Omental fat pad (tissue), 4 donors: ENCODE measurements around the gene SPEF1. TPM values are rescaled to one million over a fixed set of nuclear protein-coding genes. Genes with fewer than 3 reads are reported as not detected.
A peak's percentile ranks its signal among the peaks of the same experiment; 100 is the strongest.

Source experiments
- ATAC-seq: fragments of 150-250 bp; one replicate; pipeline ENCODE4 v1.9.1; 2016; ENCODE audit warnings: mild to moderate bottlenecking, moderate library complexity; ENCODE audit not compliant: low FRiP score
- DNase-seq: peaks from one replicate; pipeline ENCODE4 v3.0.0-alpha.2; 2019; ENCODE audit warnings: low spot score
- total RNA-seq, 4 donors: library from RNA; depleted of rRNA; stranded (reverse); fragments of >200 nt; gene quantifications; one replicate each; pipeline ENCODE4 v1.1.0, GENCODE V29; 2016
- TF ChIP-seq, protein P1 (sequence below), 3 donors: fragments of 450-650 bp; IDR thresholded peaks; one replicate each; pipeline ENCODE4 v1.5.1; 2016 to 2017; ENCODE audit warnings: antibody characterized with exemption in 3 of 3, mild to moderate bottlenecking in 3 of 3, moderate library complexity in 2 of 3

Gene SPEF1
- total RNA-seq, 4 donors from 2014 or later: 0.56 TPM; not detected in 3

DNA sequence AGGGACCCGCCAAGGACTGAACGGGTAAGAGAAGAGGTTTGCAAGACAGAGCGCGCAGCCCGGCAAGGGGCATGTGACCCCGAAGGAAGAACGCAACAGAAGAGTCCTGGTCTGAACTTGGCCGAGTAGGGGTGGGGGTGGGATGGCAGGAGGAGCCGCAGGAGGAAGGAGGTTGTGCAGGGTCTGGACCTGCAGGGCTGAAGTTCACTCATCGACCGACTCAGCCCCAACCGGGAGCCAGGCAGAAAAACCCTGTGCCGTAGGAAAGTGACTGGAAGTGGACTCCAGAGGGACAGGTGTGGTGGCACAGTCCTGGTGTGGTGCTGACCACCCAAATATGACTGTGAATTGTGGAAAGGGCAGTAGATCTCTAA, 28.9 kb downstream of the SPEF1 start:
- TF ChIP-seq, protein P1, sequence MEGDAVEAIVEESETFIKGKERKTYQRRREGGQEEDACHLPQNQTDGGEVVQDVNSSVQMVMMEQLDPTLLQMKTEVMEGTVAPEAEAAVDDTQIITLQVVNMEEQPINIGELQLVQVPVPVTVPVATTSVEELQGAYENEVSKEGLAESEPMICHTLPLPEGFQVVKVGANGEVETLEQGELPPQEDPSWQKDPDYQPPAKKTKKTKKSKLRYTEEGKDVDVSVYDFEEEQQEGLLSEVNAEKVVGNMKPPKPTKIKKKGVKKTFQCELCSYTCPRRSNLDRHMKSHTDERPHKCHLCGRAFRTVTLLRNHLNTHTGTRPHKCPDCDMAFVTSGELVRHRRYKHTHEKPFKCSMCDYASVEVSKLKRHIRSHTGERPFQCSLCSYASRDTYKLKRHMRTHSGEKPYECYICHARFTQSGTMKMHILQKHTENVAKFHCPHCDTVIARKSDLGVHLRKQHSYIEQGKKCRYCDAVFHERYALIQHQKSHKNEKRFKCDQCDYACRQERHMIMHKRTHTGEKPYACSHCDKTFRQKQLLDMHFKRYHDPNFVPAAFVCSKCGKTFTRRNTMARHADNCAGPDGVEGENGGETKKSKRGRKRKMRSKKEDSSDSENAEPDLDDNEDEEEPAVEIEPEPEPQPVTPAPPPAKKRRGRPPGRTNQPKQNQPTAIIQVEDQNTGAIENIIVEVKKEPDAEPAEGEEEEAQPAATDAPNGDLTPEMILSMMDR (IDR thresholded peaks at IDR 0.05): no peak
- ATAC-seq: no peak
- no peak for DNase-seq

GRCh38 chr20:3751675-3752385, 29.4 kb downstream of the SPEF1 start:
- DNase-seq: no peak
- peak; percentile 25 for ATAC-seq
- TF ChIP-seq, protein P1 (IDR thresholded peaks at IDR 0.05): no peak

- DNase-seq (no peak), ATAC-seq (no peak)
- TF ChIP-seq, protein P1 (IDR thresholded peaks at IDR 0.05): no peak
Observed at GRCh38 chr20:3751305-3751674, 30.0 kb downstream of the SPEF1 start.

- TF ChIP-seq, protein P1 (IDR thresholded peaks at IDR 0.05): peak in 1 of 3 donors; percentile 15
- ATAC-seq: peak; percentile 35
- no peak for DNase-seq
Observed at GRCh38 chr20:3749689-3750531, 31.3 kb downstream of the SPEF1 start.

DNA sequence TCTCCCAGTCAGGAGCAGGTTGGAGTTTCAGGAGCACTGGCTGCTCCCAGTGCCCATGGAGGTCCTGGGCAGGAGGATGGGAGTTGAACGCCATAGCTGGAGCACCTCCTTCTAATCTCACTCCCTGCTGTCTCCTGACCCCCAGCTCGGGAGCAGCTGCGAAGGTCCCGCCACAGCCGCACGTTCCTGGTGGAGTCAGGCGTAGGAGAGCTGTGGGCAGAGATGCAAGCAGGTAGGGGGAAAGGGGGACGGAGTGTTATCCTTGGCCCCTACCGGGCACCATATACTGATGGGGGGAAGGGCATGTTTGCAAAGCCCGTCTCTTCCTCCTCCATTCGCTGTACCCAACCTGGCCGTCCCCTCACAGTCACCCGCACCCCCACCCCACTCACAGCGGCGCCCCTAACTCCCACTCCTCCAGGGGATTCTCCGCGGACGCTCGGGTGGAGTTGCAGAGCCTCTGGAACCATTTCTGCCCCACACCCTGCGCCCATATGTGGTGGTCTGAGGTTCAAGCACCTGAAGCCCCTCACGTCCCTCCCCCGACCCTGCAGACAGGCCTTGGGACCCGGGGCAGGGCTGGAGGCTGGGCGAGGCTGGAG, 32.1 kb downstream of the SPEF1 start:
- ATAC-seq: no peak
- DNase-seq: no peak
- TF ChIP-seq, protein P1 (IDR thresholded peaks at IDR 0.05): no peak

DNA sequence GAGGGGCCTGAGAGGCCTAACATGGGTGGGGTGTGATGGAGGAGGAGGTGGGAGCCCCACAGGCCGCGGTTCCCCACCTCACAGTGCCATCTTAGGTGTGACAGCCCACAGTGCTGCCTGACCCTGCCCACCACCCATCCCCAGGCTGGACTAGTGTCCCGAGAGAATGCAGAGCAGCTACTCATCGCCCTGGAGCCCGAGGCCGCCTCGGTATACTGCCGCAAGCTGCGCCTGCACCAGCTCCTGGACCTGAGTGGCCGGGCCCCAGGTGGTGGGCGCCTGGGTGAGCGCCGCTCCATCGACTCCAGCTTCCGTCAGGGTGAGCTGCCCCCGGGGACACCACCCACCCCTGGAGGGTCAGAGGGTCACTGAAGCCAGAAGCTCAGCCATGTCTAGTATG, 33.2 kb downstream of the SPEF1 start:
- ATAC-seq (no peak), DNase-seq (no peak)
- TF ChIP-seq, protein P1 (IDR thresholded peaks at IDR 0.05): no peak
